ENCODE results near the gene C13orf46.
"Not testable (repeated sequence)": the region's sequence is repeated elsewhere in the genome, so short reads cannot be mapped to it uniquely, and the experiment has no call there.

Gene C13orf46

GRCh38 chr13:113991676-113992179, 17.9 kb upstream of the C13orf46 start:
- no peak for DNase-seq (ENCODE audit: low spot score)

GRCh38 chr13:113991191-113991669, 17.4 kb upstream of the C13orf46 start:
- DNase-seq (ENCODE audit: low spot score) = no peak

GRCh38 chr13:113990321-113990837, 16.5 kb upstream of the C13orf46 start:
- DNase-seq (ENCODE audit: low spot score) = no peak

DNA sequence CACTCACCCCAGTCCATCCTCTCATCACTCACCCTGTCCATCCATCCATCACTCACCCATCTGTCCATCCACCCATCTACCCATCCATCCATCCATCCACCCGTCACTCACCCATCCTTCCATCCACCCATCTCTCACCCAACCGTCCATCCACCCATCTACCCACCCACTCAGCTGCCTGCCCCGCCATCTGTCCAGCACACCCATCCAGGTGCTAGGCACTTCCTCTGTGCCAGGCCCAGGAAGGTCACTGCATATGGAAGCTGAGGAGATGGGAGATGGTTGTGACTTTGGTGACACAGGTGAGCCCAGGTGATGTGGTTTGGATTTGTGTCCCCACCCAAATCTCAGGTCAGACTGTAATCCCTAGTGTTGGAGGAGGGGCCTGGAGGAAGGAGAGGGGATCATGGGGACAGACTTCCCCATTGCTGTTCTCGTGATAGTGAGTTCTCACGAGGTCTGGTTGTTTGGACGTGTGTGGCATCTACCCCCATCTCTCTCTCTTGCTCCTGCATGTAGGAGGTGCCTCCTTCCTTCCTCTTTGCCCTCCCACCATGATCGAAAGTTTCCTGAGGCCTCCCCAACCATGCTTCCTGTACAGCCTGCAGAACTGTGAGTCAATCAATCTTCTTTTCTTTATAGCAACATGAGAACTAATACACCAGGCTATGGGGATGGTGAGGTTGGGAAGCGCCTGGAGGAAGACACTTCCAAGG, 15.9 kb upstream of the C13orf46 start:
- no peak for DNase-seq (ENCODE audit: low spot score)

DNA sequence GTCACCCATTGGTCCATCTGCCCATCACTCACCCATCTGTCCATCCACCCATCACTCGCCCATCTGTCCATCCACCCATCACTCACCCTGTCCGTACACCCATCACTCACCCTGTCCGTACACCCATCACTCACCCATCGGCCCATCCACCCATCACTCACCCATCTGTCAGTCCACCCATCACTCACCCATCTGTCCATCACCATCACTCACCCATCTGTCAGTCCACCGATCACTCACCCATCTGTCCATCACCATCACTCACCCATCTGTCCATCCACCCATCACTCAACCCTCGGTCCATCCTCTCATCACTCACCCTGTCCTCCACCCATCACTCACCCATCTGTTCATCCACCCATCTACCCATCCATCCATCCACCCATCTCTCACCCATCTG, 15.0 kb upstream of the C13orf46 start:
- not testable (repeated sequence) for DNase-seq (ENCODE audit: low spot score)

GRCh38 chr13:113982296-113982661, 8.4 kb upstream of the C13orf46 start:
- DNase-seq (ENCODE audit: low spot score) = no peak

- DNase-seq (ENCODE audit: low spot score) = no peak
Observed at GRCh38 chr13:113981611-113982295, 7.9 kb upstream of the C13orf46 start.

- peak; percentile 77 for DNase-seq (ENCODE audit: low spot score)
Observed at GRCh38 chr13:113981194-113981605, 7.3 kb upstream of the C13orf46 start.

GRCh38 chr13:113980489-113981064, 6.7 kb upstream of the C13orf46 start:
- no peak for DNase-seq (ENCODE audit: low spot score)

DNA sequence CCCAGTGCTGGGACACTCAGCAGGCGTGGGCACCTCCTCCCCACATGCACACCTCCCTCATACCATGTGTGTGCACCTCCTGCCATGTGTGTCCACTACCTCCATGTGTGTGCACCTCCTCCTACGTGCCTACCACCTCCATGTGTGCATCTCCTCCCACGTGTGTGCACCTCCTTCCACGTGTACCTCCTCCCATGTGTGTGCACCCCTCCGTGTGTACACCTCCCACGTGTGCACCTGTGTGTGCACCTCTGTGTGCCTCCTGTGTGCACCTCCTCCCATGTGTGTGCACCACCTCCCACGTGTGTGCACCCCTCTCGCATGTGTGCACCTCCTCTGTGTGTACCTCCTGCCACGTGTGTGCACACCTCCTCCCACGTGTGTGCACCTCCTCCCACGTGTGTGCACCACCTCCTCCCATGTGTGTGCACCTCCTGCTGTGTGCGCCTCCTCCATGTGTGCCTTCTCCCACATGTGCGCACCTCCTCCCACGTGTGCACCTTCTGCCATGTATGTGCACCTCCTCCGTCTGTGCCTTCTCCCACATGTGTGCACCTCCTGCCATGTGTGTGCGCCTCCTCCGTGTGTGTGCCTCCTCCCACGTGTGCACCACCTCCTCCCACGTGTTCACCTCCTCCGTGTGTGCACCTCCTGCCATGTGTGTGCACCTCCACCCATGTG, 6.1 kb upstream of the C13orf46 start:
- no peak for DNase-seq (ENCODE audit: low spot score)

DNA sequence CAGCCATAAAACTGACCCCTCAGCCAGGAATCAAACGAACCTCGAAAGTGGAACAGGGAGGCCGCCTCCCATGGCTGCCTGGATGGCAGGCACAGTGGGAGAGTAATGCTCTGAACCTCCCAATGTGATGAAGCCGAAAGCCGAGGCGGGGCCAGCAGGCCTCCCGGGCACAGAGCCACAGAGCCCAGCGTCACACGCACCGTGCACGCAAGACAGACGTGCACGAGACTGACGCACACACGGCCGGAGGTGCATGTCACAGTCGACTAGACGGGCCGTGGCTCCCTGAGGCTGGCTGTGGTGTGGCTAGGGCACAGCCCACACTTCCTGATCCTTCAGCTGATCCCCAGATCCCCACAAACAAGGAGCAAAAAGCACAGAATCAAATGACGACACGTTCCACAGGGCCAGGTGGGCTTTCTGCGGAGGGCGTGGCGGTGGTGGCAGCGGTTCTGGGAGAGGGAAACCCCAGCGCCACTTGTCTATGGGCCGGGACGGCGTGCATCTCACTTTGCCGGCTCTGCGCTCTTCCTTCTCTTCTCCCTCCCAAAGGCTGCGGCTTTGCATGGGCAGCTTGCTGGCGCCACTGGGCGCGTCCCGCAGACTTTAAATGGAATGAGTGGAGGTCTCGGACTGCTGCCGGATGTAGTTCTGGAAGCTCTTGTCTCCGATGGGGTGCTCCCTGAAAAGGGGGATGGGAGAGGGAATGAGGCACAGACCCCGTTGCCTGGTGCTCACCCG, 5.0 kb upstream of the C13orf46 start:
- DNase-seq (ENCODE audit: low spot score) = no peak

DNA sequence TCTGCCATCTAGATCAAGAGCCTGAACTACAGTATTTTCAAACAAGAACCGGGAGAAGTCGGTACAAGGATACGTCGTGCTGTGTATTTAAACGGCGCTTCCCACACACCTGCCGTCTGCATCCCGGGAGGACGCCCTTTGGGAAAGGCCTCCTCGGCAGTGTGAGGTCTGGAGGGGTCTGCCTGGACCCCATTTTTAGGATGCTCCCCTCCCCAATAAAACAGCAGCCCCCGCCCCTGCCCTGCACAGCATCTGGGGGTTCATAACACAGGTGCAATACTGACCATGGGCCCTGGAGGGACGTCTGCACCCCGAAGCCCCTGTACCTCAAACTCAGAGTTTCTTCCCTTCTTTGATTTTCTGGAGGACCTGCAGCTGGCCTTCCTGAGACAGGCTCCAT, 4.1 kb upstream of the C13orf46 start:
- DNase-seq (ENCODE audit: low spot score) = no peak

GRCh38 chr13:113976711-113977684, 3.1 kb upstream of the C13orf46 start:
- DNase-seq (ENCODE audit: low spot score) = peak; percentile 64

GRCh38 chr13:113975416-113975815, 1.5 kb upstream of the C13orf46 start:
- DNase-seq (ENCODE audit: low spot score) = no peak

GRCh38 chr13:113974304-113975281, 717 bp upstream of the C13orf46 start:
- no peak for DNase-seq (ENCODE audit: low spot score)

GRCh38 chr13:113972451-113973217, 1.2 kb downstream of the C13orf46 start:
- DNase-seq (ENCODE audit: low spot score) = no peak

DNA sequence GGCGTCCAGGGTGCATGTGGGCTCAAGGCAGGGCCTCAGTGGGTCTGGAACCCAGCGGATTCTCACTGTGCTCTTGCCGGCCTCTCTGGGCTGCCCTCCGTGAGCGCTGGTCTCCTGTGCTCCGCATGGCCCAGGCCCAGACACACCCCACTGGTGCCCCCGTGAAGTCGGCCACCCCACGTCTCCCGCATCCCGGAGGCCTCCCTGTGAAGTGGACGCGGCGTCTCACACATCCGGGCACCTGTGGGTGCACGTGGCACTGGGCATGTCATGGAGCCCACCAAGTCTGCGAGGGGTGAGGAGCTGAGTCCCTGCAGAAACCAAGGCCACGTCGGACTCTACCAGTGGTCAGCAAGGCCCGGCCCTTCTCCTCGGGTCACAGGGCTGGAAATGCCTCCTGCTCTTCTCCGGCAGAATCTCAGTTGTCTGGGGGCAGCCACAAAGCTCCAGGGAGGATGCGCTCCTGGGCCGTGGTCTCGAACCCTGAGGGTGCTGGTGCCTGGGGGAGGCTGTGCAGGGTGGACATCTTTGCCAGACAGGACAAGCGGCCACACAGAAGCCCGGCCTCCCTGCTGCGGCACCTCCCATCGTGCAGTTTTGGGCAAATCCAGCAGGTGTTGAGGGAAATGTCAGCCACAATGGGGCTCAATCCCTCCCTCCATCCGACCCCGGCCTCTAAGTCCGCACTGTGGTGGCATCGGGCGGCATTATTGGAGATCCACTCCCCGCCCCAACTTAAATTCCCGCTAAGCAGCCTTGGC, 2.2 kb downstream of the C13orf46 start:
- DNase-seq (ENCODE audit: low spot score) = no peak
